HG03103 (cell line): ENCODE data around the gene RAD23B.

Experiments
- ATAC-seq: cut with Tn5 transposase; IDR thresholded peaks from one replicate; pipeline ENCODE4 v1.9.1; 2021; ENCODE audit warnings: low read depth; ENCODE audit not compliant: unreplicated experiment

Gene RAD23B

GRCh38 chr9:107363516-107364152 is 80.6 kb downstream of the RAD23B start:
- ATAC-seq, result no peak

GRCh38 chr9:107367727-107368502 is 84.8 kb downstream of the RAD23B start:
- no peak for ATAC-seq

GRCh38 chr9:107368696-107369095 is 85.6 kb downstream of the RAD23B start:
- no peak for ATAC-seq

GRCh38 chr9:107373809-107374208 is 90.7 kb downstream of the RAD23B start:
- no peak for ATAC-seq

- ATAC-seq, result no peak
Measured at GRCh38 chr9:107375001-107375400, 91.9 kb downstream of the RAD23B start.

GRCh38 chr9:107375651-107376369 is 92.7 kb downstream of the RAD23B start:
- no peak for ATAC-seq

GRCh38 chr9:107378006-107378405 is 94.9 kb downstream of the RAD23B start:
- ATAC-seq, result no peak
